Ureter (tissue), 1 donor: Measurements from ENCODE around the gene BTBD9. TPM values are rescaled to one million over a fixed set of nuclear protein-coding genes. Genes with fewer than 3 reads are reported as not detected.
A peak's percentile ranks its signal among the peaks of the same experiment; 100 is the strongest.
"Not testable (repeated sequence)": the region's sequence is repeated elsewhere in the genome, so short reads cannot be mapped to it uniquely, and the experiment has no call there.

ENCODE experiments used
- DNase-seq: peaks from one replicate; pipeline ENCODE4 v3.0.0-alpha.2; 2020; ENCODE audit warnings: low spot score
- total RNA-seq: library from RNA; stranded (reverse); gene quantifications from one replicate; pipeline ENCODE4 v1.2.4, GENCODE V29; 2023
- donor health status: DM: yes; HTN: yes; CAD: no.

BTBD9 gene
- total RNA-seq, 1 donor from 2014 or later: 42.5 TPM

DNA sequence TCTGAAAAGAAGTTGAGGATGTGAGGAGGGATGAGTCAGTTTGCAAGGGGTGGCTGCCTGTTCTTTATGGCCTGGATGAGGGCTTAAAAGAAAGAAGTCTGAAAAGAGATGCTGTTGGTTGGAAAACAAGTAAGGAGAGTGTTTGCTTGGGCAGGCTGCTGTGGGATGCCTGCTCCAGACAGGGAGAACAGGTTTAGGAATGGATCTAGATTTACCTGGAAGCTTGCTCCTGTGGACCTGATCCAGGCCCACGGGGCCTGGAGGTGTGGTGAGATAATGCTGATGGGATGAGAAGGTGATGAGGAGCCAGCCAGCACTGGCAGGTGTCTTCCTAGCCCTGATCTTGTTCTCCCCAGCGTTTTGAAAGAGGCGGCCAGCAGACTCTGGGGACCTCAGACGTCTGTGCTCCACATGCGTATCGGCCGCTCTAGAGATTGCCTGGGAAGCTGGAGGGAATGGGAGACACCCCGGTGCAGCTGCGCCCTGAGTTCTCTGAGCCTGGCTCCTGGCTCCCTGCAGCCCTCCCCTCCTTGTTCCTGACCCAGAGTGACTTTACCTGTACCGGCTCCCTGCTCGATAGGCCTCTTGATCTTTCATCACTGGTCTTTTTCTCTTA is 488.9 kb downstream of the BTBD9 start:
- peak; percentile 25 for DNase-seq

DNA sequence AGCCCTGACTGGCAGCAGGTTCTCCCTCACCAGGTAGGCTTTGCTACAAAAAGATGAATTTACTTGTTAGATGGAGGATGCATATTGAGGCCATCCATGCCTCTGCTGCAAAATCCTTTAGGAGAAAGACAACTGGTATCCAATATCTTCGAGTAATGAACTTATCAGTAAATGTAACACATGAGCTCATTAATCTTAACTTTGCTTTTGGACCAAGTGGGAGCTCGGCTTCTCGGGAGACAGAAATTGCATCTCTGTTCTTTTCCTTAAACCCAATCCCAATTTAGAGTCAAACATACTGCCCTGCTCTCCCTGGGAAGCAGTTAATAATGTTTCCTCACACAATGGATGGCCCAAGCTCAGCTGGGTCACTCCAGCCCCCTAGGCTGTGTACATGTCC is 489.7 kb downstream of the BTBD9 start:
- DNase-seq: no peak

DNA sequence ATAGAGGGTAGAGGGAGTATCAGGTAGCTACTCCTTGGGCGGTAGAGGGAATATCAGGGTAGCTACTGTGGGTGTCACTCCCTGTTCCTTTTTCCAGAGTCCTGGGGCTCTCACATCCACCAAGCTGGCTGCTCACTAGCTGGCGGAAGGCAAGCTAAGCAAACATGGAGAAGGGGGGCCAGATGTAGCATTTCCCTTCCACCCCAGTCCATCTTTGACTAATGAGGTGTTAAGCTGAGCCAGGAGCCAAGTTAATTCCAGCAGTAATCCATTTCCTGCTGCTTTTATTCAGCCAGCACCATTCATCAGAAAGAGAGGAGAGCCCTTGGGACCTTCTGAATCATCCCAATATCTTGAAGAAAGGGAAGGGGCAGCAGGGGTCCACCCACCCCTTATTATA is 490.2 kb downstream of the BTBD9 start:
- DNase-seq: no peak

DNA sequence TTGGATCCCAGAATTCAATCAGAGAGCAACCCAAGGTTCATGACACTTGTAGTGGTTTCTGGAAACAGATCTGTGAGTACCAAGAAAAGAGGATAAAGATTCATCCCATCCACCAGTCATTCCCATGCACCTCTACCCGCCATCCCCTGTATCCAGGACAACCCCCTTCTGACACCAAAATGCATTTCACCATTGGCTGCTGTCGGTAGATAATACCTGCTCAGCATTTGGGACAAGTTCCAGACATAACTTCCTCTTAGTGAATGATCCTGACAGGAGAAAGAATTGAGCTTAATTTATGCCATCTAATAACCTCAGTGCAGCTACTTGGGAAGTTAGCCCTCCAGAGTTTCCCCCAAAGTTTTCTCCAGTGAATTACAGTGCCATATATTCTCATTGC is 491.1 kb downstream of the BTBD9 start:
- DNase-seq: no peak

DNA sequence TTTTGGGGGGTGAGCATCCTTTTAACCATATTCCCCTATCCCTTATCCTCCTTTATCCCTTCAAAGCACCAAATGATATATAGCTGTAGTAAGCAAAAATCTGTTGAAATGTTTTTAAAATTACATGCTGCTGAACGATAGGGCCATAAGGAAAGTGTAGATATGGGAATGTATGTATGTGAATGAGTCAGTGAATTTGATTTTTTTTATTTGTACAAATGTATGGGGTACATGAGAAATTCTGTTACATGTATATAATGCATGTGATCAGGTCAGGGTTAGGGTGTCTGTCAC is 493.0 kb downstream of the BTBD9 start:
- no peak for DNase-seq

DNA sequence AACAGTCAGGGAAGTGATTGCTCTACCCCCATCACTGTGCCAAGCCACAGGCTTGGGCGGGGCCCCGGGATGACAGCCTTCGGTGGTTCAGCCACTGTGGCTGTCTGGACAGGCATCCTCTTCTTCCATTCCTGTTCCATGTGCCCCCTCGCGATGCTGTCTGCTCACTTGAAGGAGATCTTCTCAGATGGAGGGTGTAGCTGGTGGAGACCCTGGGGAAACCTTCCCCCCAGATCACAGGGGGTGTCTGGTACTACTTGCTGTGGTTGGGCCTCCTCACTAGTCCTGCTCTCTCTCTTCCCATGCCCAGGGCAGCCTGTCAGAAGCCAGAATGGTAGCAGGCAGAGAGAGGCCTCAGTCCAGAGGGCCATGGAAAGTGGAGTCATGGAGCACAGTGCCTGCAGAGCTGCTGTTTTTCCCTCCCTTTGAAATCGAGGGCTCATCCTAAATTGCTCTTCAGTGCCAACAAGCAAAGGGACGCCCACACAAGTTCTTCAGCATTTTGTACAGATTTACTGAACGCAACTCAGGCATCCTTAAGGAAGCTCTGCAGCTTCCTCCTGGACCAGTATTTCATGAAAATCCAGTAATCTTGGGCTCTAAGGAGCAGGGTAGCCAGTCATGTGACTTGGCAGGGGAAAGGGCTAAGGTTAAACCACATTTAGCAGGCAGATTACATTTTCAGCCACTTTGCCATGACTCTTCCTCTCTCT is 493.6 kb downstream of the BTBD9 start:
- DNase-seq: no peak

DNA sequence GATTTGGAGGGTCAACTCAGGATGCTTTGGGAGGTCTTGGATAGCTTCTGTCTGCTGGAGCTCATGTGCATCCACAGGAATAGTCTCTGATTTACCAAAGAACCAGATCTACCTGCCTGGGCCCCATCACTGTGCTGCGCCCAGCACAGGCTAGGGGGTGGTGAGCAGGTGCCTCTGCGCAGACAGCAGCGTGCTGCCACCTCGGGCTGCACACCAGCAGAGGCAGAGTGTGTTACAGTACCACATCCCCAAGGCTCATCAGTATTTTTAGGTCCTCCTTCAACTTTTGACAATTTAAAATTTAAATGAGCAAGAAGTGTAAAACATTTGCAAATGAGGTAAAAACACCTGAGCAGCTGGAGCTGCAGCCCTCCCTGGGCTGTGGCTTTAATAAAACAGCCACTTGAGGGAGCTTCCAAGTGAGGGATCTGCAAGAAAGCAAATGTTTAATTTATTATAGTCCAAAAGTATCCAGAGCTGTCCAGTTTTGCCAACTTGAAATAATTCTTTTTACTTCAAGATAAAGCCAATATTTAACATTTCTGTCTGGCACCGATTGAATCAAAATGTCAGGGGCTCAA is 495.3 kb downstream of the BTBD9 start:
- no peak for DNase-seq

DNA sequence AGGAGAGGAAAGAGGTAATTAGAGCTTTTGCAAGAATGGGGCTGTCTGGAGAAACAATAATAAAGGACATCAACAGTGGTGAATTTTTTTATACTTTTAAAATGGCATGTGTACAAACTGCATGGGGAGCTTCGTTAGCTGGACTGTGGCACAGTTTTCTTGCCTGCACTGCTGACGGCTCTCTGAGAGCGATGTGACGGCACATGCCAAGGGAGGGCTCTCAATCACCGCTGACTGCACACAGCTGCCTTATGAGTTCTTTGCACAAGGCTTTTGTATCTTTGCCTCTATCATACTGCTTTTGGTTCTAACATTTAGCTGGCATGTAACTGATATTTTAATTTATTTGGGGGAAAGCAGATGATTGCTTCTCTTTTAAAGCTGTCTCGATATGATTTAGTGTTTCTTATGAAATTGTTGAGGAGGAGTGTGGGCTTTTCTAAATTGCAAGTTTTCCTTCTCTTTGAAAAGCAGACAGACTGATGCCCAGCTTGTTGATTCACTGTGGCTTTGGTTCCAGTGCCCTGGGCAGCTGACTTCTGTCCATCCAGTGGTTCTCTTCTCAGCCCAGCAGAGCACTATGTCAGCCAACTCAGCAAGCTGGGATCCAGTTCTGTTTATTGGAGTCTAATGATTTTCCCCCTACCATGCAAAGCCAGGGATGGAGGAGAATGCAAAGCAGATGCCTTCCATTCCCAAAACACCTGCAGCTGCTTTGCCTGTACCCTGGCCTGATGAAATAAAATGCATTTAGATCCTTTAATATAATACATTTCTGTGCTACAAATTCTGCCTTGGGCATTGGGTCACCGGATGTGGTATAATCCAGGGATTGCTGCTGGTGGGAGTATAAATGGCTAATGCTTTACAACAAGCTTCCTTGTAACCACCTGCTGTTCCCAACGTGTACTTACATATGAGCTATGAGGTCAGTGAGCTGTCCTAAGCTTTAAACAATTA is 496.3 kb downstream of the BTBD9 start:
- no peak for DNase-seq

DNA sequence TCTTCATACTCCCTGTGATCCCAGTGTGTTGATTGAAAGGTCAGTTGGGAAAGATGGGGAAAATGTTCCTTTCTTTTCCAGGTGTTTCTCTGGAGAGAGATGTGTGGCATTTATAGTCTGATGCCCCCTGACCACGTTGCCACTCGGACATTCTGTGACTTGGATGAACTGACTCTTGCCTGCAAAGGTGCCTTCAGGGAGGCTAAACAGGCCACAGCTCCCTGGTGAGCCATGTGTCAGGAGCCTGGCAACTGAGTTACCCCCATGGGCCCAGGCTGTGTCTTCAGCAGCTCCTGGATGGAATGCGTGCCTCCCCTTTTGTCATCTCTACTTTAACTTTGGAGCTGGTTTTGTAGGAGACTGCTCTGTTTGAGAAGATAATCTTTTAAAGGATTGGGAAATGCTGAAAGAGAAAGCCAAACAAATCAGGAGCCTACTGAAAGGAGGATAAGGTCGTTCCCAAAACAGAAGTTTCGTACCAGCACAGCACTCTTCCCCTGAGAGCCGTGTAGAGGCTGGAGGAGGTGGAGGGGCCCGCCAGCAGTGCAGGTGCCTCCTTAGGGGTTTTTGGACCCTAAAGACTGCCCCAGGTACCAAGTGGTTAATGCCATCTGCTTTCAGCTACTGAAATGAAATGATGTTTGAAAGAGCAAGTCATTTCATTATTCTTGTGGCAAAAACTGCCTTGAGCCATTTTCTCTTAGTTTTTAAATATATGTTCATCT is 497.4 kb downstream of the BTBD9 start:
- no peak for DNase-seq

DNA sequence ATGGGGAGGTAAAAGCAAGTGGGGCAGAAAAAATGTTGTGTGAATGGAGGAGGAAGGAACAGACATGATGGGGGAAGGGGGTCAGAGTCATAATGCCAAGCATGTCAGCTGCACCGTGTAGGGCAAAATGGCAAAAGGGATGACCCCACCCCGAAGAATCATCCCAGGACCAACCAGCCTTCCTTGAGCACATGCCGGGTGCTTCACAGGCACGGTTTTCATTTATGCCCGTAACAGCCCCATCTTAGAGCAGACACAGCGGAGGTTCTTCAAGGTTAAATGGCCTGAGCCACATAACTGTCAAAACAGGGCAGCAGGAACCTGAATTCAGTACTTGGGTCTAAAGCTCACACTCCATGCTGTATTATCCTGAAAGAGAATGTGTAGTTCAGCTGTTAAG is 498.0 kb downstream of the BTBD9 start:
- DNase-seq: no peak

DNA sequence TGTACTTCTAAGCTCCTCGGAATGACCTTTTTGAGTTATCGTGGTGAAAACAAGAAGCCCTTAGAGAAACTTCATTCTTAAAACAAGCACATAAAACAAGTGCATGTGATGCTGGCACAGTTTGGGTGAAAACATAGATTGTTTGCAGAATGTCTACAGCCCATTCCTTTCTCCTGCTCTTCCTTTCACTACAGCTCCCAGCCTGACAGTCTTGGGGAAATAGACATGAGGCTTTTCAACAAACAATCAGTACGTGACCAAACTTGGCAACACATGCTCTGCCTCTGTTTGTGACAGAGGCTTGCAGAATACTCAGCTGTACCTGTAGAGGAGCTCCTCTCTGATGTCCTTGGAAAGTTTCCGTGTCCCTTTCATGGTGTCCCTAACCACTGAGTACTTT is 498.6 kb downstream of the BTBD9 start:
- DNase-seq: no peak

DNA sequence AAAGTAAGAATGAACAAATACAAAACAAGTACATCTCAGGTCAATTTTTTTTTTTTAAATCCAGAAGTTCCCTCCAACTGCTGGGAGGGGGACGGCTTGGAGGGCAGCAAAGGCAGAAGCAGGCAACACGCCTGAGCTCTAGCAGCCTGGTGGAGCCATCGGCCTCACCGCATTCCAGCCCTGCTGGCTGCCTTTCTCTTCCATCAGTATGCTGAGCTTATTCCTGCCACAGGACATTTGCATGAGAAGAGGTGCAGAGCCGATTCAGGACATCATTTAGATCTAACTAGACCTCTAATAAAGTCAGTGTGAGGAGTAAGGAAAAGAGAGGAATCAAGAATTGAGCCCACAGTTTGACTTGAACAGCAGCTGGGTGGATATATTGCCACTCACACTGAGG is 501.4 kb downstream of the BTBD9 start:
- DNase-seq: no peak

DNA sequence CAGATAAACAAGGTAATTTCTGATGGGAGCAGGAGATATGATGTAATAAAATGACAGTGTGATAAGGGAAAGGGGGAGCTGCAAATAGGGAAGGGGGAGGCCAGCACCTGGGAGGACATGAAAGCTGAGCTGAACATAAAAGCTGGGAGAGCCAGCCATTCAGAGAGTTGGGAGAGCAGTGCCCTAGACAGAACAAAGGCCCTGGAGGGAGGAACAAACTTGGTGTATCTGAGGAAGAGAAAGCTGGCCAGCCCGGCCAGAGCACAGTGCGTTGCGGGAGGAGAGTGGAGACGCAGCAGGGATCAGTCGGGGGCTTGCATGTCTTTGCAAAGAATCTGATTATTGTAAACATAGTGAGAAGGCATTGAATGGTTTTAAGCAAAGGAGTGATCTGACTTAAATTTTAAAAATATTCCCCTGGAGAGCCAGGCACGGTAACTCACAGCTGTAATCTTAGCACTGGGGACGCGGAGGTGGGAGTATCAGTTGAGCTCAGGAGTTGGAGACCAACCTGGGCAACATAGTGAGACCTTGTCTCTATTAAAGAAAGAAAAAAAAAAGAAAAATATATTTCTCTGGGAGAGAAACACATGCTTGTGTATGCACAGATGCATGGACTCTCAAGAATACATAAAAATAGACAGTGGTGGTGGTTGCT is 502.0 kb downstream of the BTBD9 start:
- no peak for DNase-seq

DNA sequence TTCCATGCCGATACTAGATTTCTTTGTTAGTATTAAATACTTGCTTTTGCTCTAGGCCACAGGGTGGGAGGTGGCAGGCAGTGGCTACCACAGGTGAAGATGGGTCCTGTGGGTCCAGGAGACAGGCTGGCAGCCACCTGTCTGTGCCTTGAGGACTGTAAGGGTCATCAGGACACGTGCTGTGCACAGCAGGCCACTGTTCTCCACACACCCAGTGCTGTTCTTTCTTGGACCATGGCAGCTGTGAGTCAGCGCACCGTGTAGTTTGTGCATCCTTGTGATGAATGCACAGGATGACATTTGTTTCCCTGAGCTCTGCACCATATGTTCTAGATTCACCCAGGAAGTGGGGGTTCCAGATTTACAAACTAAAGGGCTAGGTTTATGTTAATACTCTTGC is 503.2 kb downstream of the BTBD9 start:
- no peak for DNase-seq

DNA sequence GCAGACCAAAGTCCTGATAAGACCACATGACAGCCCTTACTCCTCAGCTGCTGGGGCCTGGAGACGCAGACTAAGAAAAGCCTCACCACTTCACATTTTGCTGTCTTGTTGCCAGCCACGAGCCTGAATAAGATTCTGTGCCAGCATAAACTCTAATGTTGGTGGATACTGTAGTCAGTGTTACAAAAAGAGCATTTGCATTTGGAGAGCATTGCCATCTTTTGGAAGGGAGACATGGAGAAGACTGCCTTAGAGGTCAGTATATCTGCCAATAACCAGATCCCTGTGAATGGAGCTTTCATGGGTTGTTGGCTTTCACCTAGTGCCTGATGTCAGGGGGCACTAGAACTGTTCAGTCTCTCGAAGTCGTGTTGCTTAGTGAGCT is 505.0 kb downstream of the BTBD9 start:
- DNase-seq: no peak

DNA sequence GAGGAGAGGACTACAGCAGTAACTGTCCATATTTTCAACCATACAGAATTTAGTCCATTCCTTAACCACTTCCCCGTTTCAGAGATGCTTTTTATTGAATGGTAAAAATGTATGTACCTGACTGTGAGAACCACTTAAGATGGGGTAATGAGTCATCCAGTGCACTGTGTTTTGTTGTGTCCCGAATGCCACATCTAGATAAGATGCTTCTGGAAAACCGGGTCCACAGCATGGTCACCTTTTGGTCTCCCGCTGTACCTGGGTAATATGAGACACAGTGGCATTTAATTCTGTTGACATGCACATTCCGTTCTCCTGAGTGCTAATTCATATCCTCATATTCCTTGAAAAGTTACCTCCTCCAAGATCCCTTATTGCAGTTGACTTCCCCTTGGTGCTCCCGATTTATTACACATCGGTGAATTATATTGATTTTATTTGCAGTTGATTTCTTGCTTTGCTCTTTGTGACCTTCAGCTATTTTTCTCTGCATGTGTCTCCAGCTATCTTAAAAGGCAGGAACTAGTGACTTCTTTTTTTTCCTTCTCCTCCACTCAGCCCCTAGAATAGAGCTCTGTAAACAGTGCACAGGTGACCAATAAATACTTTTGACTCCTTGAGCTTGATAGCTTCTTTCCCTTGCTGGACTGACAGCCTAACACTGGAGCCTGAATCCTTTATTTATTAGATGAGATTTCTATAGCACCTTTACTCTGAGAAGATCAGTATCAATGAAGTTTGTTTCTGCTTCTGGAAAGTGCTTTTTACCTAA is 505.6 kb downstream of the BTBD9 start:
- DNase-seq: no peak

DNA sequence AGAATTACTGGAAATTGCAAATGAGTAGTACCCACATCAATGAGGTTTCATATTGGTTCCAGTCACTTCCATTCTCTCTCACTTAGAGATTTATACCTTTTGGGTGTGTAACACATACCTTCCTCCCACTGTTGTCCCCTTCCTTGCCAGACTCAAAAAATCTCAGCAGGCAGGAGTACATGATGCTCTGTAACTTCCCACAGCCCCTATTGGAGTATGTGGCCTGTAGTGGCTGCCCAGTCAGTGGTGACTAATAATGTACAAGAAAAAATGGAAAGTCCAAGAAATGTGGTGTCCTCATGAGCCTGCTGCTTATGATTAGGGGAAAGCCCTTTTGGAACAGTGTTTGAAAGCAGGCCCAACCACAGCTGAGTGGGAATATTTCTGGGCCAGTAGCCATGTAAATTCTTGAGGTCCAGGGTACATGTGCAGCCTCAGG is 508.2 kb downstream of the BTBD9 start:
- no peak for DNase-seq

DNA sequence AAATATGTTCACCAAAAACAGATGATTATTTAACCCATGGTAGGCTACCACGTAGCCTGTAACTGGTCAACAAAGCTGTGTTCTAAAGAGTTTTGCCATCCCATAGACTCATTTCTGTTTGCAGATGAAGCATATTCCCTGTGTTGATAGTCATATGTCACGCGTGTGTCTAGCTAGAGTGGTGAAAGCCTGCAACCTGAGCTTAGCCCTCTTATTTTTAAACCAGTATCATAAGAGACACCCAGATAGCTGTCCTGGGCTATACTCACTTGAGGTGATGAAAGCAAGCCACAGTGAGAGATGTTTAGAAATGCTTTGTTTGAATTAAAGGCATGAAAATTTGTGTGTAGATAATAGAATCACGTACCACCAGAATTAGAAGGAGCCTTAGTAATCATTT is 512.4 kb downstream of the BTBD9 start:
- DNase-seq: no peak

DNA sequence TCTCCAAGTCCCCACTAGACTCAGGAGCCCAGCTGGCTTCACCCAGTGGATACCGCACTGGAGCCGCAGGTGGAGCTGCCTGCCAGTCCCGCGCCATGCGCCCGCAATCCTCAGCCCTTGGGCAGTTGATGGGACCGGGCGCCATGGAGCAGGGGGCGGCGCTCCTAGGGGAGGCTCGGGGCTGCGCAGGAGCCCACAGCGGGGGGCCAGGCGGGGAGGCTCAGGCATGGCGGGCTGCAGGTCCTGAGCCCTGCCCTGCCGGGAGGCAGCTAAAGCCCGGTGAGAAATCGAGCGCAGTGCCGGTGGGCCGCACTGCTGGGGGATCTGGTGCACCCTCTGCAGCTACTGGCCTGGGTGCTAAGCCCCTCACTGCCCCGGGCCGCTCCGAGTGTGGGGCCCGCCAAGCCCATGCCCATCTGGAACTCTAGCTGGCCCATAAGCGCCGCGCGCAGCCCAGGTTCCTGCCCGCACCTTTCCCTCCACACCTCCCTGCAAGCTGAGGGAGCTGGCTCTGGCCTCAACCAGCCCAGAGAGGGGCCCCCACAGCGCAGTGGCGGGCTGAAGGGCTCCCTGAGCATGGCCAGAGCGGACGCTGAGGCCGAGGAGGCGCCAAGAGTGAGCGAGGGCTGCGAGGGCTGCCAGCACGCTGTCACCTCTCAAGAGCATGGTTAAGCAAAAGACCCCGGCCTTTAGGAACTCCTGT is 515.4 kb downstream of the BTBD9 start:
- DNase-seq: not testable (repeated sequence)

DNA sequence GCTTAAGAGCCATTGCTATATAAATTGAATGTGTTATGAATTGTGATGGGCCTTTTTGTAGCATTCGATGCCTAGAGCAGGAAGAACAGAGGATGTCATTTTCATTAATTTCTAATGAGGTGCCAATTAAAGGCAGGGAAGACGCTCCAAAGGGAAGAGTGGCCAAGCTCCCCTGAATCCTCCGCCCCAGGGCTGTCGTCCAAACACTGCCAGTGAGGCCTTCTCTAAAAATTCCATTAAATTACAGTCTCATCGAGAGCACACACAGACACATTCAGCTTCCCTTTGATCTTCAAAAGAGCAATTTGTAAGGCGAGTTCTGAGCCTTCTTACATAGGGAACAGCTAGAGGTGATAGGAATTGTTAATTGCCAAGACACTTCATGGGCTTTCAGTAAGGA is 520.2 kb downstream of the BTBD9 start:
- no peak for DNase-seq
